Mononuclear cell (primary cell): ENCODE data around the gene ARHGAP26. TPM values are rescaled to one million over a fixed set of nuclear protein-coding genes. Genes with fewer than 3 reads are reported as not detected.
"Not testable (repeated sequence)": the region's sequence is repeated elsewhere in the genome, so short reads cannot be mapped to it uniquely, and the experiment has no call there.

Experiments
- H3K27me3 ChIP-seq: 2 replicates; pipeline ENCODE4 v1.6.0; 2011; ENCODE audit warnings: low read length, control low read depth; ENCODE audit not compliant: insufficient read depth
- H3K4me1 ChIP-seq: 2 replicates; pipeline ENCODE4 v1.5.1; 2011; ENCODE audit warnings: mild to moderate bottlenecking, low read length, control low read depth; ENCODE audit not compliant: insufficient read depth
- H3K4me3 ChIP-seq: 2 replicates; pipeline ENCODE4 v1.5.1; 2011; ENCODE audit warnings: mild to moderate bottlenecking, low read length, moderate library complexity
- H3K9me3 ChIP-seq: 2 replicates; pipeline ENCODE4 v1.5.1; 2011; ENCODE audit warnings: low read depth, mild to moderate bottlenecking, control low read depth, low read length
- total RNA-seq: library from RNA; depleted of rRNA; stranded (reverse); fragments of >200 nt; gene quantifications from one replicate; pipeline ENCODE4 v1.2.3, GENCODE V29; 2012

The ARHGAP26 gene
- total RNA-seq, 1 donor = 53.6 TPM

DNA sequence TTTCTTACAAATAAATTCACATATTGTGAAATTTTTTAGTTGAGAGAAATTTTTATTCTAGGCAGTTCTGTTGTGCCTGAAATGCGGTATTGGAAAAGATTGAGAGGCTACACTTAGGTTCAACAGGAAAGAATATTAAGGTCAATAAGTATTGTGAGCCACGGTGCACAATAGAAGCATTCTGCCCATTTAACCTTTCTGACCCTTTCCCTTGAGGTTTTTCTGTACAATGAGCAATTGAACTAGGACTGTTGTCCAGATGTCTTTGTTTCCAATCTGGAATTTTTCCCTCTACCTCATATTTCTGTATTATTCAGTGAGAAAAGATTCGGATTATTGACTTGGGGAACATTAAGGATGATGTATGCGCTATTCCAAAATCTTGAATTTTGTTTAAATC lies 428.2 kb downstream of the ARHGAP26 start:
- peaks cover 17% of the 10 kb centered on the region for H3K4me1 ChIP-seq
- H3K4me3 ChIP-seq = no peak overlapping the region
- no peaks in the 10 kb centered on the region for H3K9me3 ChIP-seq
- no peaks in the 10 kb centered on the region for H3K27me3 ChIP-seq

DNA sequence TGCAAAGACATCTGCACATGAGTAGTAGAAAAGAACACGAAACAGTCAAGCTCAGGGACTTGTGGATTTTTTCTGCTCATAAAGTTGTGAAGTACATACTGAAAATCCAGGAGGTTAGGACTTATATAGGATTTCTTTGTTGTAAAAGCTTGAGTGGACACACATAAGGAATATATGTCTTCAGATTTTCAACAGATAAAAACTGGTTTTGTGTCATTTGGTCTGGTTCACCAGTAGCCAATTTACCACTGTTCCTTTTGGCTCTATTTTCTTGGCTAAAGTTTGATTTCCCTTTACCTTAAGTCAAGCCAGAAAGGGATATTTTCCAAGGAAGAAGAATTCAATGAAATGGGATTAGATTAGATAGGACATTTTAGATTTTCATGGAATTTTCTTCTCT lies 429.0 kb downstream of the ARHGAP26 start:
- Histone ChIP-seq H3K27me3 (no peaks in the 10 kb centered on the region), H3K4me3 (no peak overlapping the region), H3K9me3 (no peaks in the 10 kb centered on the region), H3K4me1 (peaks cover 13% of the 10 kb centered on the region)

DNA sequence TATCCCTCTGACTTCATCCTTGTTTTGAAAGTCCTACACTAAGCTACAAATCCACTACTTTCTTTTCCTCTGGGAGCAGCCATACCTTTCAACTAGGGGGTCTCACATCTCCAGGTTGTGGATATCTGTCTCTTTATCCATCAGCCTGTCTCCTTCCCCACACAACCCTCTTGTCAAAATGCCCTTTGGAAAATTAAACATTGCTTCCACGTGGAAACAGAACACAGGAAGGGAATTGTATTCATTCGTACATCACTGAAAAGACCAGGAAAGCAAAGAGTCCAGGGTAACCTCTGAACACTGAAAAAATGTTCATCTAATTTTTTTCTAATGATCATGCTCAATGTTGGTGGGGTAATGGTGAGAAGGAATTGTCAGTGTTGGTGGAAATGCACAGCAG lies 429.7 kb downstream of the ARHGAP26 start:
- no peaks in the 10 kb centered on the region for H3K27me3 ChIP-seq
- peaks cover 6% of the 10 kb centered on the region for H3K4me1 ChIP-seq
- no peaks in the 10 kb centered on the region for H3K9me3 ChIP-seq
- no peak overlapping the region for H3K4me3 ChIP-seq

DNA sequence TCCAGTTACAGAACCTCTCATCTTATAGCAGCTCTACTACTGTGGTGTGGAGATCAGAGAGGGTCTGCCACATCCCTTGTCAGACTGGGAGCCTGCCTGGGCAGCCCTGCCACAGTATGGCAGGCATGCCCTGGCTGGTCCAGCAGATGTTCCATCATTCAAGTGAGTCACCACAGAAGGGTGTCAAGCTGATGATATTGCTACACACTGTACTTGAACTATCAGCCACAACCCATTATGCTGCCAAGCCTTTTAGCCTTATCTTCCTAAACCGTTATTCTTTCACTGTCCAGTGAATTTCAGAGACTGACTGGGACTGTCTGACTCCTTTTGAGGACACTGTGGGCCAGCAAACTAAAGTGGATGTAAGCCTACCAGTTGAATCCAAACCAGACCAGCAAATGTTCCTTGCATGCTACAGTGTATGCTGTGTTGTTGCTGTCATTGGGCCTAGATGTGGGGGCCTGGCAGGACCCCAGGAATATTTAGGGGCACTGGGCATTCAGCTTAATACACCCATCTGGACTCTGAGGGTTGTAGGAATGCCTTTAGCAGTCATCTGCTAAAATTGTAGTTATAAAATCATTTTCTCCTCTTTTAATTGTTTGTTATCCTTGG lies 430.7 kb downstream of the ARHGAP26 start:
- H3K4me3 ChIP-seq = no peak overlapping the region
- H3K27me3 ChIP-seq = no peaks in the 10 kb centered on the region
- H3K9me3 ChIP-seq = no peaks in the 10 kb centered on the region
- H3K4me1 ChIP-seq = no peaks in the 10 kb centered on the region

DNA sequence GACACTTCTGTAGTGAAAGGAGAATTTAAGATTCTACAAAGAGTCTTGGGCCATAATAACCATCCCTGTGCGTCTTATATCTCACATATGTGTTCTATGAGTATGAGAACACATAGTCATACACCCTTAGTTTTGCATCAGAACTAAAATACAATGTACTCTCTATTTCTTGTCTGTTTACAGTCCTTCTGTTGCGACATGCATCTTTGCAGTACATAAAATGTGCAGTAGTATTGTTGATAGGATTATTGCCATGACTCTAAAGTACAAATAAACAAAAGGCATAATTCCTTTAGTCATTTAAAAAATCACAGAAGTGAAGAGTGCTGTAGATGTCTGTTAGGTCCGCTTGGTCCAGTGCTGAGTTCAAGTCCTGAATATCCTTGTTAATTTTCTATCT lies 431.4 kb downstream of the ARHGAP26 start:
- no peaks in the 10 kb centered on the region for H3K27me3 ChIP-seq
- no peak overlapping the region for H3K4me3 ChIP-seq
- H3K4me1 ChIP-seq = no peaks in the 10 kb centered on the region
- no peaks in the 10 kb centered on the region for H3K9me3 ChIP-seq

DNA sequence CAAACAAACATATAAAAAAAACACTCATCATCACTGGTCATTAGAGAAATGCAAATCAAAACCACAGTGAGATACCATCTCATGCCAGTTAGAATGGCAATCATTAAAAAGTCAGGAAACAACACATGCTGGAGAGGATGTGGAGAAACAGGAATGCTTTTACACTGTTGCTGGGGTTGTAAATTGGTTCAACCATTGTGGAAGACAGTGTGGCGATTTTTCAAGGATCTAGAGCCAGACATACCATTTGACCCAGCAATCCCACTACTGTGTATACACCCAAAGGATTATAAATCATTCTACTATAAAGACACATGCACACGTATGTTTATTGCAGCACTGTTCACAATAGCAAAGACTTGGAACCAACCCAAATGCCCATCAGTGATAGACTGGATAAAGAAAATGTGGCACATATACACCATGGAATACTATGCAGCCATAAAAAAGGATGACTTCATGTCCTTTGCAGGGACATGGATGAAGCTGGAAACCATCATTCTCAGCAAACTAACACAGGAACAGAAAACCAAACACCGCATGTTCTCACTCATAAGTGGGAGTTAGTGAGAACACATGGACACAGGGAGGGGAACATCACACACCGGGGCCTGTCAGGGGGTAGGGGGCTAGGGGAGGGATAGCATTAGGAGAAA lies 433.3 kb downstream of the ARHGAP26 start:
- H3K9me3 ChIP-seq, H3K27me3 ChIP-seq, H3K4me1 ChIP-seq, H3K4me3 ChIP-seq: not testable (repeated sequence)

DNA sequence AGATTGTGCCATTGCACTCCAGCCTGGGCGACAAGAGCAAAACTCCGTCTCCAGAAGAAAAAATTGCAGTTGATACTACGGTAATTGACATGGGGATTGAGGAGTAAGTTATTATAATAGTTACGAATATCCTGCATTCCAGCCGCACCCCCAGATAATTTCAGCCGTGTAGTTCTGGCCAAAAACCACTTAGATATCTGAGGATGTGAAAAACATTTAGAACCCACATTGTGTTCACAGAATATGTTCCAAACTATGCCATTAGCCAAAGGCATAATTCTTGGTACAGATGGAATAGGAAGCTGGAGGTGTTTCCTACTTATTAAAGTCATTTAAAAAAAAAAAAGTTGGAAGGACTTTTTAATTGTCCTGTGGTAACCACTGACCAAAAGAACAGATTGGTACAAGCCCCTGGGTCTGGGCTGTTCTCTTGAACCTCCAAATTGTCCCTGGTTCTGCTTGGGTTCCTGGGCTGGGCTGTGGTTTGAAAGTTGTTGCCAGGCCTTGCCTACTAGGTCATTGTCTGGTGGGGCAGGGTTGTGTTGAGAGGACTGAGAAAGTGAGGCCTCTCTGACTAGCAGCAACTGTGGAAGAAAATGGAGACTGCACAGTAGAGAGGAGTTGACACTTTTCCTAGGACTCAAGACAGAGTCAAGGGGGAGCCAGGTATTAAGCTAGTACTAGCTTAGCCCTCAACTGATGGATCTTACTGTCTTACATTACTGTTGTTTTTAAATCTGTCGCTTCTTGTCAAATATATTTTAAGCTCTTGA lies 434.5 kb downstream of the ARHGAP26 start:
- Histone ChIP-seq H3K4me3 (no peak overlapping the region), H3K9me3 (no peaks in the 10 kb centered on the region), H3K4me1 (no peaks in the 10 kb centered on the region), H3K27me3 (no peaks in the 10 kb centered on the region)

DNA sequence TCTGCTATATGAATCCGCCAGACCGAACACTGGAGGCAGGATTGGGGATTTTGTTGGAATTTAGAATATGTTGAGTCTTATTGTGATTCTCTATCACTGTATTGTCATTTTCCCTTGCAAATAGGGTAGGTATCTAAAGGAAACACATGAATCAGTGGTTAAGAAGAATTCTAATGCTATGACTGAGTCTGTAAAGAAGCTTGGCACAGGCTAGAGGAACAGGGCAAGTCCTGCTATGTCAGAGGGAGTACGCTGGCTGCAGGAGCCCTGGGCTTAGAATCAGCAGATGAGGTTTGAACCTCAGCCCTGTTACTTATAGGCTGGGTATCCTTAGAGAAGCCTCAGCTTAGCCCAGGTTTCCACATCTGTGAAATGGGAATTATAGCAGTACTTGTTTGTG lies 435.2 kb downstream of the ARHGAP26 start:
- H3K4me3 ChIP-seq = no peak overlapping the region
- no peaks in the 10 kb centered on the region for H3K4me1 ChIP-seq
- H3K27me3 ChIP-seq = no peaks in the 10 kb centered on the region
- H3K9me3 ChIP-seq = no peaks in the 10 kb centered on the region

DNA sequence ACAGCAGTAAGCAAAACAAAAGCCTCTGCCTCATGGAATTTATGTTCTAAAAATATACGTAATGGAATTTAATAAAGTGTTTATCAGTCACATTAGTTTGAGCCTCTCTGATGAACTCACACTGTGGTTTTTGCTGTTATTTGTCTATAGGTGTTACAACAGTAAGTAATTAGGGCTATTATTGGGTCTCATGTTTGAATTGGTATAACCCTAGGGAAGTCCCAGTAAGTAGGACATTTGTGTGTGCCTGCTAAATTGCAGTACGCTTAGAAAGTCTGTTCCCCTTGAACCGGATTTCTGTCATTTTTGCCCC lies 435.7 kb downstream of the ARHGAP26 start:
- Histone ChIP-seq H3K4me1 (no peaks in the 10 kb centered on the region), H3K4me3 (no peak overlapping the region), H3K27me3 (no peaks in the 10 kb centered on the region), H3K9me3 (no peaks in the 10 kb centered on the region)

DNA sequence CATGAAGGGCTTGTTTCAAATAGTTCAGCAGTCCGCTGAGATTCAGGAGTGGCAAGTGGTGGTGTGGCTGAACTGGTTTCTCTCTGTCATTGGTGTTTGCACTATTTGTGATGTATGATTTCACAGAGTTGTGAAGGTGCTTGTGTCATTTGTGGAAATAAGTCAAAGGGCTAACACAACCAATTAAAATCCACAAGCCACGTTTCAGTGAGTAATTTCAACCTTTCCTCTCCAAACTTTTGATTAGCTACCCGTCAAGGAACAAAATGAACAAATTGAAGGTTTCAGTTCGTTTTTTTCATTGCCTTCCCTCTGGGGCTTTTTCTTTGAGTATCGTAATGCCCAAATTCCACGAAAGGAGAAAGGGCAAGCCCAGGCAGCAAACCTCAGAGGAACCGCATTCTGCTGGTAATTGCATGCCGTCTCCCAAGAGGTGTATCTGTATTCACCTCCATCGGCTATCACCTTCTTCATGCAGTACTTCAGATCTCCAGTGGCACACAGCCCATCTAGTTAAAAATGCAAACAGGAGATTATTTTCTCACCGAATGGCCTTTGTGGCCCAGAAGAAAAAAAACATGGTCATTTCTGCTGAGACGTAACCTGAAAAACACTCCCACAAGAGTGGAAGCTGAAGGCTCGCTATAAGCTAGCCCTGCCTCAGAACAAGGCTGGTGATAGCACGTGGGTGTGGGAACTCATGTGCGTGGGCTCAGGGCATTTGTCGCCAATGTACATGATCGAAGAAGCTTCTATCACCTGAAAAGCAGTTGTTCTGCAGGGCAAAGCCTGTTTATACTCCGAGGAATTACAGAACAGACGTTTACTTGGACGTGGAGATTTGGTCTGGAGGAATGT lies 436.2 kb downstream of the ARHGAP26 start:
- Histone ChIP-seq H3K4me1 (no peaks in the 10 kb centered on the region), H3K9me3 (no peaks in the 10 kb centered on the region), H3K4me3 (no peak overlapping the region), H3K27me3 (no peaks in the 10 kb centered on the region)

DNA sequence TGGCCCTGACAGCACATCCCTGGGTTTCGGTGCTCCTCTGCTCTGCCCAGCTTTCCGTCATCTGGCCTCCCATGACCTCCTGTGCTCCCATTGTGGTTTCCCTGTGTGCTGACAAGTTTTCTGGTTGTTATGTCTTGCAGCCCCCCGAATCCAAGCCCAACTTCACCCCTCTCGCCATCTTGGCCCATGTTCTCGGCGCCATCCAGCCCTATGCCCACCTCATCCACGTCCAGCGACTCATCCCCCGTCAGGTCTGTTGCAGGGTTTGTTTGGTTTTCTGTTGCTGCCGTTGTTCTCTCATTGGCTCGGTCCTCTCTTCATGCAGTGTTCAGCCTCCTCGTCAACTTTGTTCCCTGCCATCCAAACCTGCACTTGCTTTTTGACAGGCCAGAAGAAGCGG lies 436.9 kb downstream of the ARHGAP26 start:
- no peaks in the 10 kb centered on the region for H3K9me3 ChIP-seq
- H3K4me1 ChIP-seq = no peaks in the 10 kb centered on the region
- no peaks in the 10 kb centered on the region for H3K27me3 ChIP-seq
- no peak overlapping the region for H3K4me3 ChIP-seq

DNA sequence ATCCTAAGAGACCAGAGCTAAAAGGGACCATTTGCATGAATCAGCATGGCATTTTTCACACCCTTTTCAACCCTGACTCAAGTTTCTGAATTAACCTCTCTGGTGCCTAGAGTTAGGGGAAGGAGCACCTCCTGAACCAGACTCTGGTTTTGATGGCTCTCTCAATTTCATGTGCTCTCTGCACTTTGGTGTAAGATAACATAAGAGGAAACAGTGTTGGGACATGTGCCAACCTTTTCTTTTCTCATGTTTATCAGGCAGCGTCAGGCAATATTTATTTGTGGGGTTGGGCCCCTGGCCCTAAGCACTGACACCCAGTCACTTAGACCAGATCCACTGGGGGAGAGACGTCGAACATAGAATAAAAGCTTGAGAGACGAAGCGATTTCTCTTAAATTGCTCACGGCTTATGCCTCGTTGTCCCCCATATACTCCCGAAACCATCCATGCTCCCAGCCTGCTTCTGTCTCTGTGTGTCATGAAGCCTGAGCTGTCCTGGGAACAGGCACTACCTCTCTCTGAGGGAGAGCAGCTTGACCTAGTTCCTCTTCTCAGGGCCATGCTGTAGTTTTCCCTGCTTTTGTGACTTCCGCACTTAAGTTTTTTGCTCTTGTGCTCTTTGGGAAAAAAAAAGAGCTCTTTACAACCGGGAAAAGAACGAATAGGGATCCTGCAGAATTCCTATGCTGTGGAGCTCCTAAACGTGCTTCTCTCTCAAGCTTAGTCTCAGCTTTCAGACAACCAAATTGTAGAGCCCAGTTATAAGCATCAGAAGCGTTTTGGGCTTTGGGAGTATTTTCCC lies 437.6 kb downstream of the ARHGAP26 start:
- Histone ChIP-seq H3K9me3 (no peaks in the 10 kb centered on the region), H3K4me3 (no peak overlapping the region), H3K4me1 (no peaks in the 10 kb centered on the region), H3K27me3 (no peaks in the 10 kb centered on the region)

DNA sequence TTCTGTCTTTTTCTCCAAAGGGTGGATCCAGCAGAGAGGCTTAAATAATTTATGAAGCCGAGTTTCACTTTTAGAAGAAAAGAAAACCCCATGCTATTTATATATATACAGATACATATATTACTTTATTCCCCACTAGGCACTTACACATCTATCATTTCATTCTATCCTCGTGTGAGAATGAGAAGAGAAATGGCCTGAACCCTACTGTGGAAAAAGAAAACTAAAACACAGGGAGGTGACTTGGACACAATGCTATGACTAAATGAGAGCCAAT lies 438.1 kb downstream of the ARHGAP26 start:
- Histone ChIP-seq H3K4me3 (no peak overlapping the region), H3K27me3 (no peaks in the 10 kb centered on the region), H3K4me1 (no peaks in the 10 kb centered on the region), H3K9me3 (no peaks in the 10 kb centered on the region)

DNA sequence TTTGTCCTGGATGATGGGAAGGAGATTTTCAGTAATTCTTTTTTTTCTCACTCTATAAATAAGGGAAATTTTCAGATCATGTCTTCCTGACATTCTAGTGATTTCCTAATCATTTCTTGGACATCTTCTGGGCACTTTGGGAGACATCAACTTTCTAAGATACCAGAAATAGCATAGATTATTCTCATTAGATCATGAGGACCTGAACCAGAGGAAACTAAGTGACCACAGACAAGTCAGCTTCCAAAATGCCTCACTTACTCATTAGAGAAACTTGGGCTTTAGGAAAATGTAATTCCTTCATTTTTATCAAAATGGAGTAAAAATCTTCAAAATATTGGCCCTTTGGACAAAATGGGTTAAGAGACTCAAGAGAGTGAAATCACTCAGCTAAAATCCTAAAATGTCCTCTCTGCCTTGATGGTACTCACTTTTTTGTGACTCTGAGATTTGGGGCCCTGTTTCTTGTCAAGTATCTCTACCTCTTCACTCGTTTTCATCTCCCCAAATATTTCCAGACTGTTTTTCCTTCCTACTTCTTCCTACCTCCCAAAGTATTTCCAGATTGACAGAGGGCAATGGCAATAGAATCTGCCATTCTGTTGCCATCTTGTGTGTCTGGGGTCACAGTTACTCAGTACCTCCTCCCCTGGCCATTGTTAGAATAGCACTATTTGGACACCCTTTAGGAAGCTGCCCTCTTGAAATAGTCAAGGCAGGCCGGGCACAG lies 438.8 kb downstream of the ARHGAP26 start:
- no peaks in the 10 kb centered on the region for H3K9me3 ChIP-seq
- no peaks in the 10 kb centered on the region for H3K4me1 ChIP-seq
- no peaks in the 10 kb centered on the region for H3K27me3 ChIP-seq

More for the DNA sequence above, 438.8 kb downstream of the ARHGAP26 start:
- no peak overlapping the region for H3K4me3 ChIP-seq
